LNCAP (cell line): ENCODE results near the gene AMTN.

ENCODE experiments used
- CTCF ChIP-seq: fragments of 450-650 bp; IDR thresholded peaks from 2 replicates; pipeline ENCODE4 v1.5.1; 2017; ENCODE audit warnings: mild to moderate bottlenecking

The AMTN gene

DNA sequence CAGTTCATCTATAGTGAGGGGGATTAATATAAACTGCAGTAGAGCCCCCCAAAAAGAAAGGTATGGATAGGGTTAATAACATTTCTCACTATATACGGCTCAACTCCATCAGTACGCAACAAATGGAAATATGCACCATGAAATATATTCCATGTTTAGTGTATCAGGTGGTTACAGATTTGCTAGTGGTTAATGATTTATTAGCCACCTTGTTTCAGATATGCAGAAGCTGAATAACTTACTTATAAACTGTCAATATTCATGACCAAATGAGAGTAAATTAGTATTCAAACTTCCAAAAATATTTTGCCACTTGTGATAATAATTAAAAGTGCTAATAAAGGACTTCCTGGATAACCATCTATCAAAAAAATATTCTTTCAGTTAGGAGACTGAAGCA is 14.8 kb downstream of the AMTN start:
- TF ChIP-seq CTCF, result no peak

GRCh38 chr4:70533791-70534190 is 15.4 kb downstream of the AMTN start:
- TF ChIP-seq CTCF, result no peak

DNA sequence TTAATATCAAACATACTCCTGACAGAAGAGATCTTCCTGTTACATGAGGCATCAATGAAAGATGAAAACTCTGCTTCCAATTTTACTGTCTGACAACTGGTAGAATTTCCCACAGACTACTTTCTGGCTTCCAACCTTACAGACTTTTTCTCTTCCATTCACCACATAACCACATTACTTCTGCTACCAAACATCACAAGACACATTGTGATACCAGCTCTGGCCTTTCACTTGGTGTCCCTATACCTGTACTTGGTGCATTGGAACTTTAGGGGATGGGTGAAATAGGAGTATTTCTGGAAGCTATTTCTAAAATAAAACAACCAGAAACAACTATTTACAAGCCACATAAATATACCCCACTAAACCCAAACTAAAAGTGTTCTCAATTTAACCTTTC is 20.5 kb downstream of the AMTN start:
- TF ChIP-seq CTCF, result no peak

- TF ChIP-seq CTCF, result peak; percentile 81
These were observed 26.0 kb downstream of the AMTN start for GRCh38 chr4:70544279-70544868.

GRCh38 chr4:70556856-70557255 is 38.5 kb downstream of the AMTN start:
- no peak for TF ChIP-seq CTCF

- peak; percentile 90 for TF ChIP-seq CTCF
These were observed 41.0 kb downstream of the AMTN start for GRCh38 chr4:70559211-70559830.

DNA sequence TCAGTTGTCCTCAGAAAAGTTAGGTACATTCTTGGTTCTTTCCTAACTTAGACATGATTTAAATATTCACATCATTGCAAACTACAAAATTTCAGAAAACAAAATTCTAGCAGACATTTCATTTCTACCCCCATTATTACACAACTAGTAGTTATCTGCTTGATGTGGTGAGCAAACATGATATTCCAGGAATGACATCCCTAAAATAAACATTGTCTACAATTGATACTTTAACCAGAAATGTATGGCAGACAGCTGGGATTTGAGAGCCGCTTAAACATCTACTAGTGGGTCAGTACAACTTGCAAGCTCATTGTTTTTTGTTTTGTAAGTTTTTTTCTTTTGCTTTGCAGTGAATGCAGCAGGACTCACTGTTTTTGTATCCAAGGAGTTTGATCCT is 41.6 kb downstream of the AMTN start:
- no peak for TF ChIP-seq CTCF

DNA sequence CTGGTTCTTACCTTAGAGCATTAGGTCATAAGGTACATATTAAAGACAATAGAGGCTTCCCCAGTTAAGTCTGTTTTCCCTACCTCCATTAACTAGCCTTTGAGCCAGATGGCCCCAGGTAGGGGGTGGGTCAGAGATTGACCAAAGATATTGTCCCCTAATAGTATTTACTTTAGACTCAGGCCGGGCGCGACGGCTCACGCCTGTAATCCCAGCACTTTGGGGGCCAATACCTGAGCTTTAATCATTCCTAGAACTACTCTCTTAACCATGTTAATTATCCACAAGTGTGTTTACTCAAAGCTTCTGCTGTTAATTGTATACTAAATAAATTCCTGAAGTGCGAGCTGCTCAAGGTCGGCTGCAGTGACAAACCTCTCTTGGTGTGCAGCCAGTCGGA is 45.7 kb downstream of the AMTN start:
- TF ChIP-seq CTCF, result no peak
